Gastrocnemius medialis (tissue), 4 donors: Measurements from ENCODE around the gene NUDT14.

Experiments used
- CTCF ChIP-seq, 5 experiments: fragments of 450-650 bp in 3 of 5; fragments of 200-600 bp in 2 of 5; sonication (generic) in 2 of 5; IDR thresholded peaks in 4 of 5; conservative IDR thresholded peaks in 1 of 5; 1 replicate in 4 of 5; 2 replicates in 1 of 5; pipeline ENCODE4 v1.5.1; 2016 to 2019; ENCODE audit warnings: antibody characterized with exemption in 5 of 5, mild to moderate bottlenecking in 3 of 5, moderate library complexity in 3 of 5
- POLR2A ChIP-seq, 2 donors: fragments of 450-650 bp; IDR thresholded peaks; one replicate each; pipeline ENCODE4 v1.6.1; 2017; ENCODE audit warnings: antibody characterized with exemption in 2 of 2, mild to moderate bottlenecking in 2 of 2, moderate library complexity in 2 of 2

- TF ChIP-seq CTCF (IDR thresholded peaks at IDR 0.05 in 4 of 5, conservative IDR thresholded peaks at IDR 0.05 in 1 of 5) (no peak), POLR2A (IDR thresholded peaks at IDR 0.05) (no peak)
Observed at GRCh38 chr14:105139831-105140239, 41.3 kb downstream of the NUDT14 start.
